HepG2 (cell line): ENCODE results near the gene CDK5RAP1. TPM values are rescaled to one million over a fixed set of nuclear protein-coding genes. Genes with fewer than 3 reads are reported as not detected.

Experiments
- ATAD3A ChIP-seq: sonication (generic); formaldehyde crosslinking; IDR thresholded peaks from 2 replicates; pipeline ENCODE4 v1.4.0; 2020; ENCODE audit warnings: missing genetic modification reagents
- BRD4 ChIP-seq: sonication (generic); formaldehyde crosslinking; IDR thresholded peaks from 2 replicates; pipeline ENCODE4 v1.4.0; 2020; ENCODE audit warnings: missing genetic modification reagents
- CENPX ChIP-seq: sonication (generic); formaldehyde crosslinking; IDR thresholded peaks from 2 replicates; pipeline ENCODE4 v1.9.0; 2021; ENCODE audit warnings: mild to moderate bottlenecking, missing genetic modification reagents, moderate library complexity
- FOXO1 ChIP-seq: sonication (generic); formaldehyde crosslinking; IDR thresholded peaks from 2 replicates; pipeline ENCODE4 v1.4.0; 2020; ENCODE audit warnings: missing genetic modification reagents
- GTF2F1 ChIP-seq: fragments of 150-350 bp; IDR thresholded peaks from 2 replicates; pipeline ENCODE4 v1.6.1; 2014; ENCODE audit warnings: low read length
- HDAC6 ChIP-seq: fragments of 200-600 bp; sonication (generic); IDR thresholded peaks from 2 replicates; pipeline ENCODE4 v1.7.0; 2017; ENCODE audit warnings: mild to moderate bottlenecking, antibody characterized with exemption, low read length, low read depth
- HNRNPL ChIP-seq: fragments of 200-400 bp; formaldehyde crosslinking; IDR thresholded peaks from 2 replicates; pipeline ENCODE4 v1.6.1; 2017; ENCODE audit warnings: mild to moderate bottlenecking, low read depth, low read length
- JUNB ChIP-seq: sonication (generic); formaldehyde crosslinking; IDR thresholded peaks from 2 replicates; pipeline ENCODE4 v1.8.0; 2022; ENCODE audit warnings: missing genetic modification reagents, mild to moderate bottlenecking, borderline replicate concordance
- PAWR ChIP-seq: sonication (generic); formaldehyde crosslinking; IDR thresholded peaks from 2 replicates; pipeline ENCODE4 v1.4.0; 2020; ENCODE audit warnings: missing genetic modification reagents, mild to moderate bottlenecking, borderline replicate concordance
- PPARG ChIP-seq: conservative IDR thresholded peaks from 2 replicates; pipeline ENCODE4 v1.6.1; 2016; ENCODE audit warnings: missing biosample characterization, missing genetic modification reagents
- RAD21 ChIP-seq: fragments of 450-650 bp; formaldehyde crosslinking; IDR thresholded peaks from 2 replicates; pipeline ENCODE4 v1.5.0; 2020; ENCODE audit warnings: mild to moderate bottlenecking
- SALL2 ChIP-seq: sonication (generic); formaldehyde crosslinking; IDR thresholded peaks from 2 replicates; pipeline ENCODE4 v1.8.1; 2023; ENCODE audit warnings: mild to moderate bottlenecking, missing genetic modification reagents, inconsistent platforms
- SATB2 ChIP-seq: sonication (generic); formaldehyde crosslinking; IDR thresholded peaks from 2 replicates; pipeline ENCODE4 v1.5.0; 2020; ENCODE audit warnings: missing genetic modification reagents
- SCMH1 ChIP-seq: sonication (generic); formaldehyde crosslinking; IDR thresholded peaks from 2 replicates; pipeline ENCODE4 v1.9.0; 2021; ENCODE audit warnings: missing genetic modification reagents, mild to moderate bottlenecking, borderline replicate concordance
- SNAPC2 ChIP-seq: sonication (generic); formaldehyde crosslinking; IDR thresholded peaks from 2 replicates; pipeline ENCODE4 v1.8.1; 2022; ENCODE audit warnings: mild to moderate bottlenecking, missing genetic modification reagents
- TCF7L2 ChIP-seq: IDR thresholded peaks from 2 replicates; pipeline ENCODE4 v1.6.1; 2011; ENCODE audit warnings: mild to moderate bottlenecking, low read depth, low read length, moderate library complexity
- ZFP37 ChIP-seq: sonication (generic); formaldehyde crosslinking; IDR thresholded peaks from 2 replicates; pipeline ENCODE4 v1.4.0; 2020; ENCODE audit warnings: missing genetic modification reagents, borderline replicate concordance
- ZNF251 ChIP-seq: sonication (generic); formaldehyde crosslinking; IDR thresholded peaks from 2 replicates; pipeline ENCODE4 v1.9.0; 2021; ENCODE audit warnings: mild to moderate bottlenecking, missing genetic modification reagents
- ZNF33A ChIP-seq: sonication (generic); formaldehyde crosslinking; IDR thresholded peaks from 2 replicates; pipeline ENCODE4 v1.5.1; 2020; ENCODE audit warnings: missing genetic modification reagents, mild to moderate bottlenecking, moderate library complexity, borderline replicate concordance
- ZNF33B ChIP-seq: sonication (generic); formaldehyde crosslinking; IDR thresholded peaks from 2 replicates; pipeline ENCODE4 v1.5.1; 2020; ENCODE audit warnings: mild to moderate bottlenecking, missing genetic modification reagents
- ZNF670 ChIP-seq: sonication (generic); formaldehyde crosslinking; IDR thresholded peaks from 2 replicates; pipeline ENCODE4 v1.8.0; 2022; ENCODE audit warnings: mild to moderate bottlenecking, missing genetic modification reagents, borderline replicate concordance
- ZNF766 ChIP-seq: sonication (generic); formaldehyde crosslinking; IDR thresholded peaks from 2 replicates; pipeline ENCODE4 v1.5.0; 2020; ENCODE audit warnings: missing genetic modification reagents, borderline replicate concordance
- ZNF776 ChIP-seq: sonication (generic); formaldehyde crosslinking; IDR thresholded peaks from 2 replicates; pipeline ENCODE4 v1.4.0; 2020; ENCODE audit warnings: mild to moderate bottlenecking, missing genetic modification reagents
- polyA plus RNA-seq, 8 experiments: library from polyadenylated mRNA; depleted of rRNA in 3 of 8; stranded (reverse) in 7 of 8; unstranded in 1 of 8; fragments of >200 nt; fragmentation: Illumina TruSeq in 4 of 8; extraction: Trizol in 4 of 8; gene quantifications; 2 replicates each; pipeline versions ENCODE4 v1.2.1 to v1.2.3, GENCODE V29; 2011 to 2016; ENCODE audit warnings: low read depth in 4 of 8, missing spikeins in 1 of 8, mixed read lengths in 1 of 8; ENCODE audit not compliant: insufficient read depth in 1 of 8
- total RNA-seq, 5 experiments: library from RNA; depleted of rRNA; stranded (reverse); fragments of >200 nt; fragmentation: Illumina TruSeq; extraction: Trizol; gene quantifications; 2 replicates each; pipeline ENCODE4 v1.2.3, GENCODE V29; 2016; ENCODE audit warnings: low read depth in 1 of 5
- TF ChIP-seq, protein P1 (sequence below): sonication (generic); formaldehyde crosslinking; IDR thresholded peaks from 2 replicates; pipeline ENCODE4 v1.8.0; 2022; ENCODE audit warnings: missing genetic modification reagents, mild to moderate bottlenecking, moderate library complexity, borderline replicate concordance

Gene CDK5RAP1
- total and polyA plus RNA-seq, 2 of the 13 experiments (the other 11 are each of a cell fraction or from before 2014, with no cell fraction given) = 53.6 to 98.2 TPM

DNA sequence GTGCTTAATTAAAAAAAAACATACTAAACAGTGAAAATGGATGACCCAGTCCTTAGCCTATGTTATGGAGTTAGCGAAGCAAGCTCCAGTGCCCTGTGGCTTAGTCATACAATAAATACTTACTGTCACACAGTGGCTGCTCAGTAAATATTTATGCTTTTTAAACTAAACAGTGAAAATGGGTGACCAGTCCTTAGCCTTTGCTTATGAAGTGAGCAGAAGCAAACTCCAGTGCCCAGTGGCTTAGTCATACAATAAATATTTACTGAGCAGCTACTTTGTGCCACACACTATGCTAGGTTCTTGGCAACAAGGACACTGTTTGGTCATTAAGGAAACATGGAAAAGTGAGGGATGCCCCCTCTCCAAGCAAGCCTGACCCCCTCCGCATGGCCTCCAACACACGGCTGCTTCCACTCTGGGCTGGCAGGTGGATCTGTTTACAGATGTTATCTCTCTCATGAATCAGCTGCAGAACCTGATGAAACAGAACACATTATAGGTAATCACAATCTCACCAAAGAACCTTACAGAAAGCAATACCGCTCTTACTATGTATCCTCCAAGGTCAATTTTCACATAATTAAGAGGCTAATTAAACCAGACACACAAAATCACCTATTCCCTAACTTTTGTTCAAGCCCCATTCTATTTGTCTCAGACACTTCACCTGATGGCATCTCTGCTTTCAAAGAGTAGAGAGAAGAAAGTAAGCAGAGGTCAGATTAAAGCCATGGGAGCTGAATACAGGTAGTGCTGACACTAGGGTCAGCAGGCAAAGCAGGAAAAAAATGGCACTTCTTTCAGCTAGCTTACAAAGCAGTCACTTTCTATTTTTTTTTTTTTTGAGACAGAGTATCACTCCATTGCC, 27.3 kb downstream of the CDK5RAP1 start (continued):
- no peak for TF ChIP-seq CENPX (CRISPR knock-in tag)
- TF ChIP-seq GTF2F1 = 0 out of 2 replicates have a peak, but pooled peaks have one; percentile 20
- peak; percentile 81 for TF ChIP-seq SNAPC2
- 0 out of 2 replicates have a peak, but pooled peaks have one; percentile 75 for TF ChIP-seq ZFP37
- no peak for TF ChIP-seq HDAC6
- no peak for TF ChIP-seq BRD4
- peak; percentile 90 for TF ChIP-seq PPARG (CRISPR knock-in tag)
- TF ChIP-seq PAWR (CRISPR knock-in tag) = no peak
- no peak; the same call in 1 of the 2 replicates for TF ChIP-seq RAD21 (CRISPR knock-in tag)
- no peak for TF ChIP-seq SATB2 (CRISPR knock-in tag)
- no peak for TF ChIP-seq TCF7L2
- TF ChIP-seq ZNF33B (CRISPR knock-in tag) = no peak
- TF ChIP-seq JUNB = peak; percentile 99
- TF ChIP-seq HNRNPL = peak; percentile 92
- no peak for TF ChIP-seq SCMH1 (CRISPR knock-in tag)
- no peak for TF ChIP-seq ATAD3A (CRISPR knock-in tag)
- no peak for TF ChIP-seq ZNF776 (CRISPR knock-in tag)
- peak; percentile 98 for TF ChIP-seq FOXO1 (CRISPR knock-in tag)
- 0 out of 2 replicates have a peak, but pooled peaks have one; percentile 15 for TF ChIP-seq ZNF766 (CRISPR knock-in tag)
- TF ChIP-seq SALL2 (CRISPR knock-in tag) = peak; percentile 71
- TF ChIP-seq, protein P1, sequence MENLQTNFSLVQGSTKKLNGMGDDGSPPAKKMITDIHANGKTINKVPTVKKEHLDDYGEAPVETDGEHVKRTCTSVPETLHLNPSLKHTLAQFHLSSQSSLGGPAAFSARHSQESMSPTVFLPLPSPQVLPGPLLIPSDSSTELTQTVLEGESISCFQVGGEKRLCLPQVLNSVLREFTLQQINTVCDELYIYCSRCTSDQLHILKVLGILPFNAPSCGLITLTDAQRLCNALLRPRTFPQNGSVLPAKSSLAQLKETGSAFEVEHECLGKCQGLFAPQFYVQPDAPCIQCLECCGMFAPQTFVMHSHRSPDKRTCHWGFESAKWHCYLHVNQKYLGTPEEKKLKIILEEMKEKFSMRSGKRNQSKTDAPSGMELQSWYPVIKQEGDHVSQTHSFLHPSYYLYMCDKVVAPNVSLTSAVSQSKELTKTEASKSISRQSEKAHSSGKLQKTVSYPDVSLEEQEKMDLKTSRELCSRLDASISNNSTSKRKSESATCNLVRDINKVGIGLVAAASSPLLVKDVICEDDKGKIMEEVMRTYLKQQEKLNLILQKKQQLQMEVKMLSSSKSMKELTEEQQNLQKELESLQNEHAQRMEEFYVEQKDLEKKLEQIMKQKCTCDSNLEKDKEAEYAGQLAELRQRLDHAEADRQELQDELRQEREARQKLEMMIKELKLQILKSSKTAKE (CRISPR knock-in tag) = peak; percentile 76; the same call in 1 of the 2 replicates
- no peak; the same call in 1 of the 2 replicates for TF ChIP-seq ZNF670 (CRISPR knock-in tag)
- no peak for TF ChIP-seq ZNF33A (CRISPR knock-in tag)
- TF ChIP-seq ZNF251 (CRISPR knock-in tag) = no peak
- TF ChIP-seq, all 625 proteins: peak for 325
